ENCODE data around the gene ARHGAP4.

ARHGAP4 gene

DNA sequence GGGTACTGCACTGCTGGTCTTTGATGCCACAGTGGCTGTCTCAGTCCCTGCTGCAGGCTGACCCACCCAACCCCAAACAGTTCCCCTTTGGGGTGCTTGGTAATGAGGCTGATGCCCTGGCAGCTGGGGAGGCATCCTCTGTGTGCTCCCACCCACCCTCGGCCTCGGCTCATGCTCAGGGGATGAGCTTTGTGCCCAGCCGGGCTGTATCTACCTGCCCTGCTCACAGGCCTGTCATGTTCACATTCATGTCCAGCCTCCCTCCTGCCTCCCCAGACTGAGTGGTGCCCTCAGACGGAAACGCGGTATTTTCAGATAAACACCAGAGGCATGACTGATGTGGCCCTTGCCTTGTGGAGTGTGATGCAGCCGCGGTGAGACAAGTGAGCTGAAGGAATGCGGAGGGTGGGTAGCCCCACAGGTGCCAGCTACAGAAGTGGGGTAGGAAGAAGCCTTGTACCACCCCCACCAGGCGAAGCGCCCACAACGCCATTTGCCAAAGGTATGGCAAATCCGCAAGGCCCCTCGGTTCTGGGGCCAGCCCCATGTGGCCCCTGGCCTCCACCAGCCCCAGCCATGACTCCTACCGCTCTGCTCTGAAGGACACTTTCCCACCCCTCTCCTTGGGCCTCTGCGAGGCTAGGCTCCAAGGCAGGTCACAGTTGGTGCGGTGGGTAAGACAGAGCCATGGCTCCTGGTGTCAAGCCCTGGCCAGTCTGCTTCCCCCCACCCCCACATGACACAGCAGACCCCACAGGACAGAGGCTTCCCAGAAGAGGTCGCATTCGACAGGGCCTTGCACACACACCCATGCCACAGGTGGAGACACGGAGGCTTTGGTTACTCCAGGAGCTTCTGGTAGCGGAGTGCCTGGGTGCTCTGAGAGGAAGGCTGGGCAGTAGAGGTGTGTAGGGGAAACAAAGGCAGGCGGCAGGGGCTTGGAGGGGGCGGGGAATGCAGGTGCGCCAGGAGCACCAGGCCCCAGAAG is 20.2 kb upstream of the ARHGAP4 start:
- no peak for DNase-seq (ENCODE audit: low spot score)

DNA sequence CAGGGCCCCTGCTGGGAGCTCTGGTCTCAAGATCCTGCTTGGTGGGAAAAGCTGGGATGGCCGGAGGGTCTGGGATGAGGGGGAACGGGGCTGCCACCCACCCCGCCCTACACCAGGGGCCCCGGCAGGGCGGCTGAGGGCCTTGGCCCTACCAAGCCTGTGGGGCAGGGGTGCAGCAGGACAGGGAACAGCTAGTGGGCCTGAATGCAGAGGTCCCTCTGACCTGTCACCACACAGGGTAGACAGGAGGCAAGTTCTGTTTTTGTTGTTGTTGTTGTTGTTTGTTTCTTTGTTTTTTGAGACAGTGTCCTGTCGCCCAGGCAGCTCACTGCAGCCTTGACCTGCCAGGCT is 18.7 kb upstream of the ARHGAP4 start:
- DNase-seq (ENCODE audit: low spot score): no peak

DNA sequence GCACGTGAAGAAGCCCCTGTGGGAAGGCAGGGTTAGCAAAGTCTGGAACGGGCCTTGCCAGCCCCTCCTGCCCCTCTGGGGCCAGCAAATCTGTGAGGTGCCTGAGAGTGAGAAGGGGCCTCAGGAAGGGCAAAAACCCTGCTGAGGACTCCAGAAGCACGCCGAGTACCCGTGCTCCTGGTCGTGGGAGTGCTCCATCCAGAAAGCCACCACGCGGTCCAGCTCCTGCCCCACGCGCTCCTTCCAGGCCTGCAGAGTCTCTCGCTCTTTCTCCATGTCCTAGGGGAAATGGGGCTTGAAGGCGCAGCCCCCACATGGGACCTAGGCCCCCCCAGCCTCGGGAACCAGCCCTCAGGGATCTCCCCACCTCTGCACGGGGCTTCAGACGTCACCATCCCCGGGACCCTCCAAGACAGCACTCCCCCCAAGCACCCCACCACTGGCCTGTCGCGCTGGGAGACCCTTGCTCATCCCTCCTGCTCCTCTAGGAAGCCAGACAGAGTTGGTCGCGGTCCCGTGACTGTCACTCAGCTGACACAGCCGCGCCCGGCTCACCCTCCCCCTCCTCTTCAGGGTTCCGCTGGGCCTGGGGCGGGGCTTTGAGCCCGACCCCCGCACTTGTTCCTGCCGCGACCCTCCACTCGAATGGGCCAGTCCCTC is 18.2 kb upstream of the ARHGAP4 start, which contains the start of gene RENBP:
Gene RENBP (minus strand): TSS at position 504 of the 660 bp plus-strand sequence. CDS start 33 bp downstream, at position 471.
- DNase-seq (ENCODE audit: low spot score): no peak

DNA sequence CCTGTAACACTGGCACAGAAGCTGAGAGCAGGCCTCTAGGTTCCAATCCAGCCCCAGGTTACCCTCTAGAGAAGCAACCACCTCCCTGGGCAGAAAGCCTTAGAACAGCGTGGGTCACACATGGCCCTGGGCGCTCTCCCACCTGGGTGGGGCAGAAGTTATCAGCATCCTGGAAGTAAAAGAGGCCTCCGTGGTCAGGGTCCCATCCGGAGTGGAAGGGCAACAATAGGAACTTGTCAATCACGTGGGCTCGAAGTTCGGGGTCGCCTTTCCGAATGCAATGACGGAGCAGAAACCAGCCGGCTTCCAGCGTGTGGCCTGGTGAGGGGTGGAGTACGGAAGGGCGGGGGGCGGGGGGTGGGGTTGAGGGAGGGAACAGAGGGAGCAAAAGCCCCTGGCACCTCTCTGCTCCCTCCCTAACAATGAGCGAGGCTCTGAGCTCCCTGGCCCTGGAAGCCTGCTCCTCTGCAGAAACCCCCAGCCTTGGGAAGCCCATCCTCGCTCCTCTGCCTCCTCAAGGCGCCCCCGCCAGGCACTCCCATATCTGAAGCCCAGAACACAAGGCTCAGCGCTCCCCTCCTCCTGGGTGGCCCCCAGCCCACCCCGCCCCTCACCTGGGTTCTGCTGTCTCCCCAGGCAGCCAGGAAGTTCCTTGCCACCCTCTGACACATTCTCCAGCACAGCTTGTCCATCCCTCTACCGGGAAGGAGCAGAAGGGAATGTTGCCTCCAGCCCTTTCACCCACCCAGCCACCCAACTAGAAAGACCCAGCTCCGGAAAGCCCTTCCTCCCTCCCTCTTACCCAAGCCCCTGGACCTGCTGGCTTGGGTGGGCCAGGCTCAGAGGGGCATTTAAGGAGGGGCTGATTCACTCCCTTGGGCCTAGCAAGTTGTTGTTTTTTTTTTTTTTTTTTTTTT is 15.5 kb upstream of the ARHGAP4 start:
- no peak for DNase-seq (ENCODE audit: low spot score)

DNA sequence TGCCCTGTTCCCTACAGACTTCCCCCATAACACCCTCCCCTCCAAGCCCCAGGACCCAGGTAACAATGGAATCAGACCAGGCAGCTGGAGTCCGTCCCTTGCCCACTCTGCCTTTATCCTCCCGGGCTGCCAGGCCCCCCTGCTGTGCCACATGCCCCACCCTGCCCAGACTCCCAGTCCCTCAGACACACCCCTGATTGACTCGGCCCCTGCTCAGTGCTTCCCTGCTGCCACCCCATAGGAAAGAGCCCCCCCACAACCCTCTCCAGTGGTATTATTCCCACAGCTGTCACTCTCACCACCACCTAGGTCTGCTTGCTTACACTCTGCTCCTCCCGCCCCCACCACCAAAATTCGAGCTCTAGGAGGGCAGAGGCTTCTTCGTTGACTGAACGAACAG is 13.5 kb upstream of the ARHGAP4 start:
- no peak for DNase-seq (ENCODE audit: low spot score)

DNA sequence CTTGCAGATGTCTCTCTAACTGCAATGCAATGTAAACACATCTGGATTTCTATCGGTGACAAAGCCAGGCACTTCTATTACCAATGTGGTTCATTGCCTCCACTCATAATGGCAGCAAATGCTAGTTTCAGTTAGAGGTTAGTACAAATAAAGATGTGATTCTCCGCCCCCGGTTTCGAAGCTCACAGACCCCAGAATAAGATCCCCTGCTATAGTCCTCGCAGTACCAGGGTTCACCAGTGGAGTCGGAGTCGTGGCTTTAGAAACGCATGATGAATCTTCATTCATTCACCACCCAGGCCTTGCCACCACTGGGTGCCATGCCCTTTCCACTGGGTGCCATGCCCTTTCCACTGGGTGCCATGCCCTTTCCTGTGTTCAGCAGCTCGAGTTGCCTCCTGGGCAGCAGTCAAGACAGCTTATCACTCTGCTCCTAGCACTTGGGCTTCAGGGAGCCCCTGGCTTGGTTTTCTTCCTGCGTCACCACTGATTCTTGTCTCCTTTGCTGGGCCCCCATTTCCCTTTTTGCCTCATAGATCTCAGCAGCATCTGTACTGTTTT is 12.2 kb upstream of the ARHGAP4 start:
- no peak for DNase-seq (ENCODE audit: low spot score)

DNA sequence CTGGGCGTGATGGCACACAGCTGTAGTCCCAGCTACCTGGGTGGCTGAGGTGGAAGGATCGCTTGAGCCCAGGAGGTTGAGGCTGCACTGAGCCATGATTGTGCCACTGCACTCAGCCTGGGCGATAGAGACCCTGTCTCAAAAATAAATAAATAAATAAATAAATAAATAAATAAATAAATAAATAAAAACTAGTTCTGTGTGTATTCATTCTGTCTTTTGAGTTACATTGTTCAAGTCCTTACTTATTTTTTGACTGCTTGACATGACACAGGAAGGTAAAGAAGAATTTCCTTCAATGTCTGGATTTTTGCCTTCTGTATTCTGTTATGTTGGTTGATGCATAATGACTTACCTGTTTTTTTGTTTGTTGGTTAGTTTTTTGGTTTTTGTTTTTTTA is 11.0 kb upstream of the ARHGAP4 start:
- no peak for DNase-seq (ENCODE audit: low spot score)

DNA sequence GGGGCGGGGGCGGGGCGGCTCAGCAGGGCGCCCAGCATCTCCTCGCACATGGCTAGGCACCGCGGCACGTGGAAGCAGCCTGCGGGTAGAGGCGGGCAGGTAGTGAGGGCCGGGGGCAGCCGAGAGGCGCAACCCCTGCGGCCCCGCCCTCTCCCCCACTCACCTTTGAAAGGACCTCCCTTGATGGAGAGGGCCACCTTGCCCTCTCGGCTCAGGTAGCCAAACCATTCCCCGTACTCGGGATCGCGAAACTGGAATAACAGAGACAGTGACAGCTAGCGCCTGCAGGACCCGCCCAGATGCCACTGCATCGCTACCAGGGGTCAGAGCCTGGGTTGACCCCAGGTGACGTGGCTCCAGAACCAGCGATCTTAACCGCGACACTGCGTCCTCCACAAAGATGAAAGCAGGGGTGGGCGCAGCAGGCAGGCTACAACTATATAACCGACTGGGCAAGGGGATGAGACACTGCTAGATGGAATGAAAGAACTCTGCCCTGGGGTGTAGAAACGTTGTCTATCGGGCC is 9.3 kb upstream of the ARHGAP4 start:
- DNase-seq (ENCODE audit: low spot score): peak; percentile 79

DNA sequence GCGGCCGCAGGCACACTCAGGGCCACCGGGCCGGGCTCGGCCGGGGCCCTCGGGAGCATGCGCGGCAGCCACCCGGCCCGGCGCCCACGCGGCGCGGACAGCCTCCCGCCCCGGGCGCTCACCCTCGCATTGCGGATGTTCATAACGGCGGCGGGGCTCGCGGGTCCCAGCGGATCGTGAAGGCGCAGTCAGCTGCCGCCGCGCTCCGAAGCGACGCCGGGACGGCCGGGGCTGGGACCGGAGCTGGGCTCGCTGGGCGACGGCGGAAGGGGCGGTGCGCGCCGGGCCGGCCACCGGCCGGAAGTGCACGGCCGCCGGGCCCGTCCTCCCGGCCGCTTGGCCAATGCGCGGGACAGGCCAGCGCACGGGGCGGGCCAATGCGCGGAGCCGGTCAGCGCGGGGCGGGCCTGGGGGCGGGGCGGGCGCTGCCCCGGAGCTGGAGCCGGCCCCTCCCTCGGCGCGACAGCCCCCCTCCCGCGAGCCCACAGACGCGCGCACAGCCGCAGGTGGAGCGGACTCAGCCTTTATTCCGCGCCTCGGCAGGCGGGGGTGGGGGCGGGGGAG is 8.8 kb upstream of the ARHGAP4 start, which contains the start of gene NAA10:
Gene NAA10 (minus strand): TSS at position 276 of the 564 bp plus-strand sequence. CDS start 133 bp downstream, at position 143.
- DNase-seq (ENCODE audit: low spot score): peak; percentile 75

DNA sequence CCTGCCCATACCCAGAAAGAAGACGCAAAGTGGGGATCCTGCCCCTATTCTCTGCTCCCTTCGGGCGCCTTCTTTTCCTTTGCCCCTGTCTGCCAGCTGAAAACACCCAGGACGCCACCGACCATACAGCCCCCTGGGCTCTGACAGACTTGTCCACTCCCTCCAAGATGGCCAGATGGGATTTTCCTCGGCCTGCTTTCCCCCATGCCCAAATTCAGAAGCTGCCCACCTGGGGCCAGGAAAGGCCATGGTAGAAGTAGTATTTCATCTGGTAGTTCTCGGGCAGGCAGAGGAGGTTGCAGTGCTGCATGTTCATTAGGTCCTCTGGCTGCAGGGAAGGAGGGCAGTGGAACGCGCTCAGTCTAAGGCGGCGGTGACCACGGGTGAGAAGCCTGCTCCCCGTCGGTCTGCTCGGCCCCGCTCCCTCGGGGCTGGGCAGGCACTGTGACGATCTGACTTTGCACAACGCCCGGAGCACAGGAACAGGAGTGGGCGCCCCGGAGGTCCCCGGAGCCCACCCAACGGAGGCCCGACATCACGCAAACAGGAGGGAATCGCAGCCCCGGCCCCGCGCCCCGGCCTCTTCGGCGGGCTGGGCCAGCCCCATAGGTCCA is 8.2 kb upstream of the ARHGAP4 start:
- DNase-seq (ENCODE audit: low spot score): no peak

DNA sequence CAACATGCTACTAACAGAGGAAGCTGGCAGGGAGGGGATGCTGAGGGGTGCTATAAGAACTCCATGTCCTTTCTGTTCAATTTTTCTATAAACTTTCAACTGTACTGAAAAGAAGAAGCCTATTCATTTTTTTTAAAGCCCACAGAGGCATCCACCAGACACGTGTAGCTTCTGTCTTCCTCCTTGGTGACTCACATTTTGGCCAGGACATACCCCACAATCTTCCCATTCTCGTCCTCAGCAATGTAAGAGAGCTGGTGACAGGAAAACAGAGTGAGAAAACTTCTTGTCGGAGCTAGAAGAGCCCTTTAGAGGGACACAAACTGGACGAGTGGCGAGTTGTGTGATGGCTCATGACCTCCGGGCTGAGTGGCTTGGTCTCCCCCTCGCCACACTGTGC is 7.7 kb upstream of the ARHGAP4 start:
- no peak for DNase-seq (ENCODE audit: low spot score)

DNA sequence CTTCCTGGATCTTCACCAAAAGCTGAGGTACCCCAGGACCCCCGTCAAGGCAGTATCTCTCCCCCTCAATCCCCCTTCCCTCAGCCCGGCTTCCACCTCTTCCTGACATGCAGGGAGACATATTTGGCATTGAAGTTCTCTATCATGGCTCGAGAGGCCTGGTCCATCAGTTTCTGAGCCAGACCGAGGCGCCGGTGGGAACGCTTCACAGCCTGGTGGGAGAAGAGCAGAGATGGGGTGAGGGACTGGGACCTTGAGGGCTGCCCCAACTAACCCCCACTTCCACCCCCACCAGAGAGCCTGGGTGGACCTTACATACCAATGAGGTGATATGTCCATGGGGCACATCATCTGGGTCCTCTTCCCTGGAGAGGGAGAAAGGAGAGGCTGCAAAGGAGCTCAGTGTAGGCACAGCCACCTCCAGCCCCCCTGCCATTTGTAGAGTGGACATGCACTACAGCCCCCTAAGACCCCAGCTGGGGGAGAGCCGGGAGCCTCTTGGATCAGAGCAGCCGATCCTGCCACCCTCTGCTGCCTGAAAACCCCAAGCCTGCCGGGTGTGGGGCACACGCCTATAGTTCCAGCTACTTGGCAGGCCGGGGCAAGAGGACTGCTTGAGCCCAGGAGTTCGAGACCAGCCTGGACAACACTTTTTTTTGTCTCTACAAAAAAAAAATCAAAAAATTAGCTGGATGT is 6.3 kb upstream of the ARHGAP4 start:
- DNase-seq (ENCODE audit: low spot score): no peak

DNA sequence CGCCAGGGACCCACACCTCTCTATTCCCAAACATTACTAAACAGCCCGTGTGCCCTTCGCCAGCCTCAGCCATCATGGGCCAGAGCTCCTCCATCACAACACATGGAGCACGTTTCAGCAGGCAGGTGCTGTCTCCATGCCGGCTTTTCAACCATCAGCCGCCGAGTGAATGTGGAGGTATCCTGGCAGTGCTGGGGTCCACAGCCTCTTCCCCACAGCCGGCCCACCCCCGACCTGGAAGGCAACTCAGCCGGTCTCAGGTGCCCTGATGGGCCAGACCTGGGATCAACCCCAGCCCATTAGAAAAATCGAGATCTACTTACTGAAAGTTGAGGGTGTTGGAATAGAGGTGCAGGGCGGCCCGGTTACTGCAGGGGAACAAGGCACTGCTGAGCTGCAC is 5.7 kb upstream of the ARHGAP4 start:
- DNase-seq (ENCODE audit: low spot score): no peak

DNA sequence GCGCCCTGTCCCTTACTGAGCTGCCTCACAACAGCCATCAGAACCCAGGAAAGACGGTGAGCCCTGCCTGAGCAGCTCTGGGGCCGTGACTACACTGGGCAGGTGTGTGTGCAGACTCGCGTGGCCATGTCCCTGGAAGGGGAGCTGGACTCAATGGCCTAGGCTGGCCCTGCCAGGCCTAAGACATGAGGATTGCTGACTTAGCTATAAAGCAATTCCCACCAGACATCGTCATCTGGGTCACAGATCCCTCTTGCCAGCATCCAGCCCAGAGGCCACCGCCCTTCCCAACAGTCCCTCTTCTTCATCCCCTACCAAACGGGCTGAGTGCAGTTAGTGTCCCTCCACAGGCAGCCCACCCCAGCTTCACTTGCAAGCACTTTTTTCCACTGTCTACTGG is 5.1 kb upstream of the ARHGAP4 start:
- no peak for DNase-seq (ENCODE audit: low spot score)

DNA sequence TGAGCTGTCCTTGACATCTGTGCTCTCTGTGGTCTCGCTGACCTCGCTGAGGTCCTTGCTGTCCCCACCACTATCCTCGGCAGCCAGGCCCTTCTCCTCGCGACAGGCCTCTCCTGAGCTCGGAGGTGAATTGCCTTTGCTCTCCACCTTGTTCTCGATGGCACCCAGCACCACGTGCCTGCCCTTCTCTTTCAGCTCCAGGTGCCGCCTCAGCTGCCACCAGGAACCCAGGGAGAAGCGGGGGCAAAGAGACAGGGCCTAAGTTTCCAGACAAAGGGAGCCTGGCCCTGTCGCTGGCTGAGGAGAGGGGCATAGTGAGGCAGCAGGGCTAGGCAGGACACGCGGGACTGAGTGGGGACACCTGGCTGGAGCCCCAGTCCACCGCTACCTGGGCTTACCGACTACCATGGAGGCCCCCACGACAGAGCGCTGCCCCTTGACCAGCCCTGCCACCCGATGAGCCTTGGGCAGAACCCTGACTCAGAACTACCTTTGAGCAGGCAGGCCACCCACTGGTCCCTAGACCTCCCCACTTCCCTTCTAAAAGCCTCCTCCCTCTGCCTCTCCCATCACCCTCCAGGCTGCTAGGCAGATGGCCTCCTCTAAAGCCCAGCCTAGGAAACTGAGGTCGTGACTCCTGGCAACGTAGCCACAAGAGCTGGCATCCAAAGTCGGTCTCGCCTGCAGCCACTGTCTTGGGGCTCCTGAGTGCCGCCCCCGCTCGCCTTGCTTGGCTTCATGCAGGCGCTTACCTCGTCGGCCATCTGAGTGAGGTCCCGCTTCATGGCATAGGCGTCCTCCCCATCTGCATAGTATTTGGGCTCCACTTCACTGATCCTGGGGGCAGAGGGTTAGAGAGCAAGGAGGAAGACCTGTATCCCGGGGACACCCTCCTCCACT is 4.2 kb upstream of the ARHGAP4 start:
- DNase-seq (ENCODE audit: low spot score): no peak

DNA sequence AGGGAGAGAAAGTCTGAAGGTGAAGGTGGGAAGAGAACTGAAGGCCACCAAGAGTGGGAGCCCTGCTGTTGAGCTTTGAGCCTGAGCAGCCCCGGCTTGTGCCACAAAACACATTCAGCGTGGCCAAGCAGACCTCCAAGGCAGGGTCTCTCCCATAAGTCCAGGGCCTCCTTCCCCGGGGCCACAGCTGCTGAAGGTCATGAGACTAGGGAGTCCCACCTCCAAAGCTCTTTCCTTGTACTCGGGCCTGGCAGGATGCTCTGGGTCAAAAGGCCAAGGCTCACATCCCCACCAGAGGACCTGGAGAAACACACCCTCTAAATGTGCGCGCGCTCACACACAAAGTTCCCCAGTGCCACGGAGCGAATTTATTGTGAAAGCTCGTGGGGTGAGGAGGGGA is 3.5 kb upstream of the ARHGAP4 start:
- no peak for DNase-seq (ENCODE audit: low spot score)

DNA sequence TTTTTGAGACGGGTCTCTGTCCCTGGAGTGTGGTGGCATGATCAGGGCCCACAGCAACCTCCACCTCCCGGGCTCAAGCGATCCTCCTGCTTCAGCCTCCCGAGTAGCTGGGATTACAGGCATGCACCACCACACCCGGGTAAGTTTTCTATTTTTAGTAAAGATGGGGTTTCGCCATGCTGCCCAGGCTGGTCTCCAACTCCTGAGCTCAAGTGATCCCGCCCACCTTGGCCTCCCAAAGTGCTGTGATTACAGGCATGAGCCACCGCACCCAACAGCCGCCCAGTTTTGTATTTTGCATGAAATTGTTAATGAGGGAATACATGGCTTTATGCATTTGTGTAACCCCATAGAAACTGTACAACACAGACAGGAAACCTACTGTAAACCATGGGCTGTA is 2.8 kb upstream of the ARHGAP4 start:
- DNase-seq (ENCODE audit: low spot score): no peak

DNA sequence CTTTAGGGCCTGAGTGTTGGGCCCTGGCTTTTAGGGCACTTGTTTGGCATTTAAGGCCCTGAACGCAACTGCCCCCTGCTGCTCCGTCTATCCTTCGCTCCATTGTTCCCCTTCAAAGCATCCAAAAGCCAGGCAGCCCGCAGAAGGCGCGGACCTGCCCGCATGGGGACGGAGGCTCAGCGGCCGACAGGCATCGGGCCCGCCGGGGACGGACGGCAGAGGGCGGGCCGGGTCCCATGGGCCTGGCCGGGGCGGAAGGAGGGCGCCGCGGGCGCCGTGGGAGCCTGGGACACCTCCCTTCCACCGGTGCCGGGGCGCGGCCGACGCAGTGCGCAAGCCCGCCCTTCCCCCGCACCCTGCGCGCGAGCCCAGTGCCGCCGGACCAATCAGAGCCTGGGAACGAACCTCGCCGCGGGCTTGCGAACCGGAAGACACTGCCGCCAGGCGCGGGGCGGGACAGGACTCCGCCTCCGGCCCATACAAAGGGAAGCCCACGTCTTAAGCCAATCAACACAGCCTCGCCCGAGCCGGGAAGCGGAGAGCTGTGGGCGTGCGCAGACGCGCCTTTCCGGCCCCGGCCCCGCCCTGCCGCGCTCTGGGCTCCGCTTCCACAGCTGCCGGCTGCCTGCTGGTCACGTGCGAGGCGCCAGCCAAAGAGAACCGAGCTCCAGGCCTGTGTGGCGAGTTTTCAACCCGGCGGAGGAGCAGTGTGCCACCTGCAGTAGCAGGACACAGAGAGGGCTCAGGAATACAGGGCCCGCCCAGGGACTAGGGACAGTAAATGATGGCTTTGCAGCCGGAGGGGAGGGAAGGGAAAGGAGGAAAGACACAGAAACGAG is 2.1 kb upstream of the ARHGAP4 start:
- DNase-seq (ENCODE audit: low spot score): peak; percentile 98

DNA sequence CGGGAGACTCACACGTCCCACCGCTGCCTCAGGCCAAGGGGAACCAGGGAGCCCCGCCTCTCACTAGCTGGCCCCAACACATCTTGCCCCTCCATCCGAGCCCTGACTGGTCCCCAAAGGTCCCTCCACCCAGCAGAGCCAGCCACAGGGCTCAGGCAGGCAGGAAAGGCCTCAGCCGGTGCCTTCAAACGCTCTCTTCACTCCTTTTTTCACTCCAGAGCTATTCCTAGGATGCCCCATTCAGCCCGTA is 1.5 kb upstream of the ARHGAP4 start:
- DNase-seq (ENCODE audit: low spot score): no peak

Measured in SW480 (cell line).